Panc1 (cell line): ENCODE results near the gene SMOC2.

Source experiments
- POLR2AphosphoS5 ChIP-seq: IDR thresholded peaks from 2 replicates; pipeline ENCODE4 v1.6.1; 2012; ENCODE audit warnings: mild to moderate bottlenecking, low read depth, low read length, moderate library complexity
- SIN3A ChIP-seq: IDR thresholded peaks from 2 replicates; pipeline ENCODE4 v1.6.1; 2012; ENCODE audit warnings: low read depth, mild to moderate bottlenecking, low read length, moderate library complexity, borderline replicate concordance; ENCODE audit not compliant: insufficient read depth
- TF ChIP-seq, protein P1 (sequence below): fragments of 450-650 bp; IDR thresholded peaks from 2 replicates; pipeline ENCODE4 v1.5.1; 2017; ENCODE audit warnings: mild to moderate bottlenecking
- TF ChIP-seq, protein P2 (sequence below), 2 experiments: IDR thresholded peaks; 2 replicates each; pipeline ENCODE4 v1.6.1; 2011 to 2012; ENCODE audit warnings: low read depth in 2 of 2, control low read depth in 1 of 2, low read length in 1 of 2, mild to moderate bottlenecking in 1 of 2, moderate library complexity in 1 of 2; ENCODE audit not compliant: insufficient read depth in 1 of 2

DNA sequence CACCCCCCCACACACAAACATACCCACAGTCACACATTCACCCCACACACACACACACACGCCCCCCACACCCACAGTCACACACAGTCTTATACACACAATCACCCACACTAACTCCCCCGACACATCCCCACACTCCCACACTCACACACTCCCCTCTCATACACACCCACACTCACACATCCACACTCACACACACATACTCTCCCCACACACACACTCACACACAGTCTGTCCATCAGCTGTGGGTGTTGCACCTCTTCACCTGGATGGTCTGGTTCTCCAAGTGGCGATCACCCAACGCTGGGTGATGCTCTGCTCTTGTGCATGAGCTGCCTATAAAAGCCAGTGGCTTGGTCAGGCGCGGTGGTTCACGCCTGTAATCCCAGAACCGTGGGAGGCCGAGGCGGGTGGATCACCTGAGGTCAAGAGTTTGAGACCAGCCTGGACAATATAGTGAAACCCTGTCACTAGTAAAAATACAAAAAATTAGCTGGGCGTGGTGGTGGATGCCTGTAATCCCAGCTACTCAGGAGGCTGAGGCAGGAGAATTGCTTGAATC is 158.9 kb downstream of the SMOC2 start:
- TF ChIP-seq, protein P1, sequence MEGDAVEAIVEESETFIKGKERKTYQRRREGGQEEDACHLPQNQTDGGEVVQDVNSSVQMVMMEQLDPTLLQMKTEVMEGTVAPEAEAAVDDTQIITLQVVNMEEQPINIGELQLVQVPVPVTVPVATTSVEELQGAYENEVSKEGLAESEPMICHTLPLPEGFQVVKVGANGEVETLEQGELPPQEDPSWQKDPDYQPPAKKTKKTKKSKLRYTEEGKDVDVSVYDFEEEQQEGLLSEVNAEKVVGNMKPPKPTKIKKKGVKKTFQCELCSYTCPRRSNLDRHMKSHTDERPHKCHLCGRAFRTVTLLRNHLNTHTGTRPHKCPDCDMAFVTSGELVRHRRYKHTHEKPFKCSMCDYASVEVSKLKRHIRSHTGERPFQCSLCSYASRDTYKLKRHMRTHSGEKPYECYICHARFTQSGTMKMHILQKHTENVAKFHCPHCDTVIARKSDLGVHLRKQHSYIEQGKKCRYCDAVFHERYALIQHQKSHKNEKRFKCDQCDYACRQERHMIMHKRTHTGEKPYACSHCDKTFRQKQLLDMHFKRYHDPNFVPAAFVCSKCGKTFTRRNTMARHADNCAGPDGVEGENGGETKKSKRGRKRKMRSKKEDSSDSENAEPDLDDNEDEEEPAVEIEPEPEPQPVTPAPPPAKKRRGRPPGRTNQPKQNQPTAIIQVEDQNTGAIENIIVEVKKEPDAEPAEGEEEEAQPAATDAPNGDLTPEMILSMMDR: no peak
- TF ChIP-seq POLR2AphosphoS5: no peak
- TF ChIP-seq, protein P2, sequence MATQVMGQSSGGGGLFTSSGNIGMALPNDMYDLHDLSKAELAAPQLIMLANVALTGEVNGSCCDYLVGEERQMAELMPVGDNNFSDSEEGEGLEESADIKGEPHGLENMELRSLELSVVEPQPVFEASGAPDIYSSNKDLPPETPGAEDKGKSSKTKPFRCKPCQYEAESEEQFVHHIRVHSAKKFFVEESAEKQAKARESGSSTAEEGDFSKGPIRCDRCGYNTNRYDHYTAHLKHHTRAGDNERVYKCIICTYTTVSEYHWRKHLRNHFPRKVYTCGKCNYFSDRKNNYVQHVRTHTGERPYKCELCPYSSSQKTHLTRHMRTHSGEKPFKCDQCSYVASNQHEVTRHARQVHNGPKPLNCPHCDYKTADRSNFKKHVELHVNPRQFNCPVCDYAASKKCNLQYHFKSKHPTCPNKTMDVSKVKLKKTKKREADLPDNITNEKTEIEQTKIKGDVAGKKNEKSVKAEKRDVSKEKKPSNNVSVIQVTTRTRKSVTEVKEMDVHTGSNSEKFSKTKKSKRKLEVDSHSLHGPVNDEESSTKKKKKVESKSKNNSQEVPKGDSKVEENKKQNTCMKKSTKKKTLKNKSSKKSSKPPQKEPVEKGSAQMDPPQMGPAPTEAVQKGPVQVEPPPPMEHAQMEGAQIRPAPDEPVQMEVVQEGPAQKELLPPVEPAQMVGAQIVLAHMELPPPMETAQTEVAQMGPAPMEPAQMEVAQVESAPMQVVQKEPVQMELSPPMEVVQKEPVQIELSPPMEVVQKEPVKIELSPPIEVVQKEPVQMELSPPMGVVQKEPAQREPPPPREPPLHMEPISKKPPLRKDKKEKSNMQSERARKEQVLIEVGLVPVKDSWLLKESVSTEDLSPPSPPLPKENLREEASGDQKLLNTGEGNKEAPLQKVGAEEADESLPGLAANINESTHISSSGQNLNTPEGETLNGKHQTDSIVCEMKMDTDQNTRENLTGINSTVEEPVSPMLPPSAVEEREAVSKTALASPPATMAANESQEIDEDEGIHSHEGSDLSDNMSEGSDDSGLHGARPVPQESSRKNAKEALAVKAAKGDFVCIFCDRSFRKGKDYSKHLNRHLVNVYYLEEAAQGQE (IDR thresholded peaks at IDR 0.05; ENCODE audit: insufficient read depth in 1 of 2, low read depth in 2 of 2, low read length in 1 of 2): no peak
- no peak for TF ChIP-seq SIN3A
